CD14-positive monocyte (primary cell): Measurements from ENCODE around the gene HOXB13. TPM values are rescaled to one million over a fixed set of nuclear protein-coding genes. Genes with fewer than 3 reads are reported as not detected.

Experiments
- DNase-seq, 3 donors: peaks; one replicate each; pipeline ENCODE4 v3.0.0-alpha.2; 2011 to 2022
- H2AFZ ChIP-seq: 2 replicates; pipeline ENCODE4 v1.6.0; 2012; ENCODE audit warnings: mild to moderate bottlenecking, low read depth, low read length, inconsistent platforms; ENCODE audit not compliant: insufficient read depth, poor library complexity, severe bottlenecking
- H3K27ac ChIP-seq, 2 donors: 1 replicate in 1 of 2; 2 replicates in 1 of 2; pipeline ENCODE4 v1.5.1; 2012 to 2013; ENCODE audit warnings: low read length in 2 of 2, control low read depth in 1 of 2, inconsistent platforms in 1 of 2, low read depth in 1 of 2, mild to moderate bottlenecking in 1 of 2
- H3K27me3 ChIP-seq, 2 donors: one replicate each; pipeline versions ENCODE4 v1.6.0 to v1.6.1; 2011 to 2013; ENCODE audit warnings: low read length in 2 of 2; ENCODE audit not compliant: control insufficient read depth in 2 of 2, insufficient read depth in 2 of 2
- H3K36me3 ChIP-seq, 2 donors: replicated peaks in 1 of 2; 1 replicate in 1 of 2; 2 replicates in 1 of 2; pipeline versions ENCODE4 v1.5.1 to v1.6.1; 2012 to 2013; ENCODE audit warnings: low read length in 2 of 2, control low read depth in 1 of 2, inconsistent platforms in 1 of 2, mild to moderate bottlenecking in 1 of 2; ENCODE audit not compliant: insufficient read depth in 2 of 2, control insufficient read depth in 1 of 2
- H3K4me1 ChIP-seq, 2 donors: 1 replicate in 1 of 2; 2 replicates in 1 of 2; pipeline versions ENCODE4 v1.5.1 to v1.6.1; 2012 to 2013; ENCODE audit warnings: low read length in 2 of 2, control low read depth in 1 of 2, inconsistent platforms in 1 of 2, mild to moderate bottlenecking in 1 of 2, moderate library complexity in 1 of 2; ENCODE audit not compliant: insufficient read depth in 2 of 2, control insufficient read depth in 1 of 2
- H3K4me2 ChIP-seq: replicated peaks from 2 replicates; pipeline ENCODE3; 2012; ENCODE audit warnings: low read length, moderate library complexity, mild to moderate bottlenecking; ENCODE audit not compliant: poor library complexity, severe bottlenecking; ENCODE audit errors: extremely low read depth
- H3K4me3 ChIP-seq, 3 experiments: fragments of 200-600 bp in 1 of 3; sonication (generic) in 1 of 3; replicated peaks in 1 of 3; 1 replicate in 2 of 3; 2 replicates in 1 of 3; pipeline ENCODE4 v1.5.1; 2011 to 2013; ENCODE audit warnings: low read length in 3 of 3, mild to moderate bottlenecking in 3 of 3, control low read depth in 2 of 3, low read depth in 2 of 3, inconsistent platforms in 1 of 3, moderate library complexity in 1 of 3
- H3K79me2 ChIP-seq: 2 replicates; pipeline ENCODE4 v1.6.0; 2012; ENCODE audit warnings: mild to moderate bottlenecking, control low read depth, inconsistent platforms, low read length, moderate library complexity; ENCODE audit not compliant: insufficient read depth
- H3K9ac ChIP-seq: 2 replicates; pipeline ENCODE4 v1.6.0; 2017; ENCODE audit warnings: low read length, mild to moderate bottlenecking; ENCODE audit not compliant: insufficient read depth, poor library complexity, severe bottlenecking
- H3K9me3 ChIP-seq, 2 donors: replicated peaks in 1 of 2; 1 replicate in 1 of 2; 2 replicates in 1 of 2; pipeline versions ENCODE4 v1.5.1 to v1.6.1; 2012 to 2013; ENCODE audit warnings: low read length in 2 of 2, control low read depth in 1 of 2; ENCODE audit not compliant: control insufficient read depth in 1 of 2, insufficient read depth in 1 of 2
- H4K20me1 ChIP-seq: 2 replicates; pipeline ENCODE4 v1.6.0; 2012; ENCODE audit warnings: mild to moderate bottlenecking, low read length, control low read depth, moderate library complexity; ENCODE audit not compliant: insufficient read depth
- H3K27ac Mint-ChIP-seq, 7 donors: one replicate each; pipeline ENCODE4 v1.8.0; 2020; ENCODE audit warnings: mild to moderate bottlenecking in 7 of 7, mixed read lengths in 7 of 7, moderate library complexity in 6 of 7, inconsistent platforms in 2 of 7
- H3K27me3 Mint-ChIP-seq, 3 donors: one replicate each; pipeline ENCODE4 v1.8.0; 2021 to 2022; ENCODE audit warnings: low read depth in 3 of 3, mild to moderate bottlenecking in 3 of 3, mixed read lengths in 3 of 3, moderate library complexity in 3 of 3, inconsistent platforms in 1 of 3
- H3K36me3 Mint-ChIP-seq, 2 donors: one replicate each; pipeline ENCODE4 v1.8.0; 2020; ENCODE audit warnings: mixed read lengths in 2 of 2, inconsistent platforms in 1 of 2, mild to moderate bottlenecking in 1 of 2
- H3K4me1 Mint-ChIP-seq: one replicate; pipeline ENCODE4 v1.8.0; 2020; ENCODE audit warnings: mild to moderate bottlenecking, mixed read lengths
- H3K4me3 Mint-ChIP-seq, 2 donors: one replicate each; pipeline ENCODE4 v1.8.0; 2020; ENCODE audit warnings: mild to moderate bottlenecking in 2 of 2, mixed read lengths in 2 of 2, moderate library complexity in 1 of 2
- H3K9me3 Mint-ChIP-seq, 7 donors: one replicate each; pipeline ENCODE4 v1.8.0; 2020 to 2022; ENCODE audit warnings: mixed read lengths in 7 of 7, mild to moderate bottlenecking in 6 of 7, moderate library complexity in 6 of 7, inconsistent platforms in 2 of 7
- CTCF ChIP-seq: fragments of 200-600 bp; IDR thresholded peaks from one replicate; pipeline ENCODE4 v1.8.0; 2022; ENCODE audit warnings: antibody characterized with exemption, mild to moderate bottlenecking
- WGBS: methylation state at CpG from one replicate; pipeline ENCODE4 v1.1.5; 2013; ENCODE audit warnings: missing lambda C conversion rate; ENCODE audit not compliant: insufficient coverage; 5-methylcytosine and 5-hydroxymethylcytosine counted together
- intact Hi-C, 2 donors: fragments of 100-400 bp; cut with micrococcal nuclease; formaldehyde crosslinking; loops; one replicate each; pipeline versions ENCODE4 v1.15.0 to v1.15.1; 2023
- polyA plus RNA-seq, 3 donors: library from polyadenylated mRNA; depleted of rRNA in 1 of 3; unstranded in 2 of 3; stranded (reverse) in 1 of 3; fragments of 300-500 nt in 2 of 3; fragments of >200 nt in 1 of 3; fragmentation: Illumina TruSeq in 2 of 3; gene quantifications; 1 replicate in 2 of 3; 2 replicates in 1 of 3; pipeline ENCODE4 v1.2.3, GENCODE V29; 2012 to 2021

The HOXB13 gene
- polyA plus RNA-seq, 3 donors = not detected

GRCh38 chr17:48735062-48735351, 6.5 kb upstream of the HOXB13 start:
- no peak overlapping the region for H3K4me2 ChIP-seq
- no peak overlapping the region for H2AFZ ChIP-seq
- H3K9me3 ChIP-seq = peaks cover 0 to 46% of the 10 kb centered on the region in 2 donors
- Mint-ChIP-seq H3K4me1 (peaks cover 14% of the 10 kb centered on the region), H3K36me3 (peaks cover 2 to 14% of the 10 kb centered on the region in 2 donors), H3K27ac (no peak overlapping the region), H3K9me3 (peaks cover 0 to 23% (median 17%) of the 10 kb centered on the region in 7 donors), H3K27me3 (peaks cover 96 to 99% (median 97%) of the 10 kb centered on the region in 3 donors), H3K4me3 (peak overlapping the region in 1 of 2 donors; percentile 70)
- no peak for DNase-seq
- WGBS = 1% methylated on average over 7 of the region's 7 CpGs
- H3K9ac ChIP-seq = no peak overlapping the region
- no peak overlapping the region for H3K27ac ChIP-seq
- H3K79me2 ChIP-seq = no peaks in the 10 kb centered on the region
- H3K4me3 ChIP-seq = no peak overlapping the region
- no peaks in the 10 kb centered on the region for H4K20me1 ChIP-seq
- no peak for TF ChIP-seq CTCF
- intact Hi-C loops = no loop called here
- H3K4me1 ChIP-seq = peaks cover 0 to 2% of the 10 kb centered on the region in 2 donors
- no peaks in the 10 kb centered on the region for H3K36me3 ChIP-seq
- H3K27me3 ChIP-seq = peaks cover 95 to 99% of the 10 kb centered on the region in 2 donors

- H3K36me3 Mint-ChIP-seq = peaks cover 2 to 14% of the 10 kb centered on the region in 2 donors
- WGBS = 5% methylated on average over 8 of the region's 14 CpGs
- peaks cover 96 to 99% (median 98%) of the 10 kb centered on the region in 3 donors for H3K27me3 Mint-ChIP-seq
- intact Hi-C loops = loop anchor here in 1 of 2 donors (5.0 kb wide), 1 partner anchor 143 kb away; no protein-coding TSS in a partner anchor
- no peaks in the 10 kb centered on the region for H4K20me1 ChIP-seq
- peak overlapping the region in 1 of 2 donors; percentile 85 for H3K4me3 Mint-ChIP-seq
- no peak overlapping the region for H3K27ac ChIP-seq
- H2AFZ ChIP-seq = no peak overlapping the region
- peaks cover under 1 to 46% of the 10 kb centered on the region in 2 donors for H3K9me3 ChIP-seq
- H3K4me1 Mint-ChIP-seq = peaks cover 16% of the 10 kb centered on the region
- H3K4me2 ChIP-seq = no peak overlapping the region
- TF ChIP-seq CTCF = no peak
- H3K4me3 ChIP-seq = no peak overlapping the region
- H3K27ac Mint-ChIP-seq = no peak overlapping the region
- no peaks in the 10 kb centered on the region for H3K79me2 ChIP-seq
- peaks cover 0 to 24% (median 14%) of the 10 kb centered on the region in 7 donors for H3K9me3 Mint-ChIP-seq
- peaks cover 95 to 99% of the 10 kb centered on the region in 2 donors for H3K27me3 ChIP-seq
- DNase-seq = no peak
- H3K36me3 ChIP-seq = no peaks in the 10 kb centered on the region
- H3K9ac ChIP-seq = no peak overlapping the region
- H3K4me1 ChIP-seq = peaks cover 0 to 2% of the 10 kb centered on the region in 2 donors
Measured at GRCh38 chr17:48734333-48735061, 5.9 kb upstream of the HOXB13 start.
